ELR (cell line): ENCODE data around the gene CEP170.

Source experiments
- DNase-seq: peaks from one replicate; pipeline ENCODE4 v3.0.0-alpha.2; 2015; ENCODE audit warnings: low read depth

The CEP170 gene

GRCh38 chr1:243267914-243268653 lies 13.0 kb upstream of the CEP170 start:
- DNase-seq = peak; percentile 94

- no peak for DNase-seq
Observed at GRCh38 chr1:243267471-243267880, 12.4 kb upstream of the CEP170 start.

- DNase-seq = no peak
Observed at GRCh38 chr1:243266231-243266630, 11.2 kb upstream of the CEP170 start.

GRCh38 chr1:243264717-243265116 lies 9.6 kb upstream of the CEP170 start:
- DNase-seq = peak; percentile 91

- no peak for DNase-seq
Observed at GRCh38 chr1:243261390-243261789, 6.3 kb upstream of the CEP170 start.

- DNase-seq = no peak
Observed at GRCh38 chr1:243260221-243260880, 5.3 kb upstream of the CEP170 start.

GRCh38 chr1:243258731-243259130 lies 3.6 kb upstream of the CEP170 start:
- no peak for DNase-seq

GRCh38 chr1:243257189-243257588 lies 2.1 kb upstream of the CEP170 start:
- DNase-seq = no peak

GRCh38 chr1:243256590-243256989 lies 1.5 kb upstream of the CEP170 start:
- DNase-seq = no peak

- DNase-seq = peak; percentile 100
Observed at GRCh38 chr1:243255791-243256512, 871 bp upstream of the CEP170 start, which contains the start of gene SDCCAG8. SDCCAG8 (plus strand) TSS chr1:243256041; CDS start chr1:243256174, 133 bp downstream.

GRCh38 chr1:243254233-243254926 lies 701 bp downstream of the CEP170 start:
- peak; percentile 85 for DNase-seq

- peak; percentile 37 for DNase-seq
Observed at GRCh38 chr1:243253926-243254232, 1.2 kb downstream of the CEP170 start.

GRCh38 chr1:243253211-243253925 lies 1.7 kb downstream of the CEP170 start:
- DNase-seq = peak; percentile 47

GRCh38 chr1:243251539-243251938 lies 3.5 kb downstream of the CEP170 start:
- peak; percentile 44 for DNase-seq

GRCh38 chr1:243250102-243250501 lies 5.0 kb downstream of the CEP170 start:
- DNase-seq = no peak

GRCh38 chr1:243249214-243249613 lies 5.9 kb downstream of the CEP170 start:
- DNase-seq = no peak

- DNase-seq = no peak
Observed at GRCh38 chr1:243247901-243248300, 7.2 kb downstream of the CEP170 start.

- peak; percentile 53 for DNase-seq
Observed at GRCh38 chr1:243246916-243247315, 8.2 kb downstream of the CEP170 start.

- DNase-seq = no peak
Observed at GRCh38 chr1:243244432-243244841, 10.6 kb downstream of the CEP170 start.

- no peak for DNase-seq
Observed at GRCh38 chr1:243236604-243237252, 18.4 kb downstream of the CEP170 start.

GRCh38 chr1:243234978-243235647 lies 20.0 kb downstream of the CEP170 start:
- DNase-seq = no peak
